ENCODE data around the gene EIF4H. TPM values are rescaled to one million over a fixed set of nuclear protein-coding genes. Genes with fewer than 3 reads are reported as not detected.

The EIF4H gene
- 385 and 393 TPM in 2 replicates for polyA plus RNA-seq (2011; rRNA removed)
- polyA minus RNA-seq (2011; rRNA and poly(A)+ RNA removed), result 179 and 223 TPM in 2 replicates

GRCh38 chr7:74173866-74174605 lies at the start of gene EIF4H:
Gene EIF4H, plus strand, starts transcription at chr7:74174356. Its CDS starts 28 bp downstream, at chr7:74174384.
- POLR2A ChIA-PET, result interaction anchor here (0.9 kb wide), 1 partner anchor 76 kb away, joined by 4 read pairs; no protein-coding TSS in a partner anchor
- Histone ChIP-seq H3K4me3 (ENCODE audit: low read depth, low read length) (peak within 1 kb of the TSS; percentile 94), H3K36me3 (ENCODE audit: control insufficient read depth, insufficient read depth, low read length) (no peaks in the 10 kb centered on the region; the same call in 1 of the 2 replicates), H3K27me3 (ENCODE audit: control insufficient read depth, insufficient read depth, low read length) (no peaks in the 10 kb centered on the region)
- TF ChIP-seq CTCF (IDR thresholded peaks at IDR 0.05; ENCODE audit: insufficient read depth, low read depth, low read length), result no peak
- DNase-seq (ENCODE audit: low read depth), result peak; percentile 78
- CTCF ChIA-PET, result interaction anchor here (1.0 kb wide), 1 partner anchor 228 kb away, joined by 3 read pairs; no protein-coding TSS in a partner anchor

GRCh38 chr7:74126220-74126880 lies 47.8 kb upstream of the EIF4H start:
- H3K27me3 ChIP-seq (ENCODE audit: control insufficient read depth, insufficient read depth, low read length), result no peaks in the 10 kb centered on the region
- H3K36me3 ChIP-seq (ENCODE audit: control insufficient read depth, insufficient read depth, low read length), result peaks cover 4% of the 10 kb centered on the region
- CTCF ChIA-PET, result no interaction called here
- H3K4me3 ChIP-seq (ENCODE audit: low read depth, low read length), result no peak overlapping the region
- POLR2A ChIA-PET, result no interaction called here
- DNase-seq (ENCODE audit: low read depth), result no peak
- no peak for TF ChIP-seq CTCF (IDR thresholded peaks at IDR 0.05; ENCODE audit: insufficient read depth, low read depth, low read length)

- ChIA-PET POLR2A (no interaction called here), CTCF (interaction anchor here (1.4 kb wide), 1 partner anchor 9 kb away, joined by 3 read pairs; no protein-coding TSS in a partner anchor)
- Histone ChIP-seq H3K4me3 (ENCODE audit: low read depth, low read length) (no peak overlapping the region), H3K27me3 (ENCODE audit: control insufficient read depth, insufficient read depth, low read length) (no peaks in the 10 kb centered on the region), H3K36me3 (ENCODE audit: control insufficient read depth, insufficient read depth, low read length) (no peaks in the 10 kb centered on the region)
- DNase-seq (ENCODE audit: low read depth), result no peak
- TF ChIP-seq CTCF (IDR thresholded peaks at IDR 0.05; ENCODE audit: insufficient read depth, low read depth, low read length), result no peak
Measured at GRCh38 chr7:74129887-74130286, 44.3 kb upstream of the EIF4H start.

- ChIA-PET POLR2A (no interaction called here), CTCF (interaction anchor here (1.4 kb wide), 1 partner anchor 9 kb away, joined by 3 read pairs; no protein-coding TSS in a partner anchor)
- no peak overlapping the region for H3K4me3 ChIP-seq (ENCODE audit: low read depth, low read length)
- H3K36me3 ChIP-seq (ENCODE audit: control insufficient read depth, insufficient read depth, low read length), result no peaks in the 10 kb centered on the region
- no peaks in the 10 kb centered on the region for H3K27me3 ChIP-seq (ENCODE audit: control insufficient read depth, insufficient read depth, low read length)
- TF ChIP-seq CTCF (IDR thresholded peaks at IDR 0.05; ENCODE audit: insufficient read depth, low read depth, low read length), result no peak
- DNase-seq (ENCODE audit: low read depth), result no peak
Measured at GRCh38 chr7:74130518-74130917, 43.6 kb upstream of the EIF4H start.

GRCh38 chr7:74134117-74134620 lies 40.0 kb upstream of the EIF4H start:
- no peak for DNase-seq (ENCODE audit: low read depth)
- no peak overlapping the region for H3K4me3 ChIP-seq (ENCODE audit: low read depth, low read length)
- no peaks in the 10 kb centered on the region for H3K36me3 ChIP-seq (ENCODE audit: control insufficient read depth, insufficient read depth, low read length)
- CTCF ChIA-PET, result interaction anchor here (0.7 kb wide), 1 partner anchor 8 kb away, joined by 3 read pairs; no protein-coding TSS in a partner anchor
- POLR2A ChIA-PET, result no interaction called here
- no peak for TF ChIP-seq CTCF (IDR thresholded peaks at IDR 0.05; ENCODE audit: insufficient read depth, low read depth, low read length)
- H3K27me3 ChIP-seq (ENCODE audit: control insufficient read depth, insufficient read depth, low read length), result no peaks in the 10 kb centered on the region

Data from BJ (cell line).